ENCODE results near the gene SLC12A2.

Gene SLC12A2

DNA sequence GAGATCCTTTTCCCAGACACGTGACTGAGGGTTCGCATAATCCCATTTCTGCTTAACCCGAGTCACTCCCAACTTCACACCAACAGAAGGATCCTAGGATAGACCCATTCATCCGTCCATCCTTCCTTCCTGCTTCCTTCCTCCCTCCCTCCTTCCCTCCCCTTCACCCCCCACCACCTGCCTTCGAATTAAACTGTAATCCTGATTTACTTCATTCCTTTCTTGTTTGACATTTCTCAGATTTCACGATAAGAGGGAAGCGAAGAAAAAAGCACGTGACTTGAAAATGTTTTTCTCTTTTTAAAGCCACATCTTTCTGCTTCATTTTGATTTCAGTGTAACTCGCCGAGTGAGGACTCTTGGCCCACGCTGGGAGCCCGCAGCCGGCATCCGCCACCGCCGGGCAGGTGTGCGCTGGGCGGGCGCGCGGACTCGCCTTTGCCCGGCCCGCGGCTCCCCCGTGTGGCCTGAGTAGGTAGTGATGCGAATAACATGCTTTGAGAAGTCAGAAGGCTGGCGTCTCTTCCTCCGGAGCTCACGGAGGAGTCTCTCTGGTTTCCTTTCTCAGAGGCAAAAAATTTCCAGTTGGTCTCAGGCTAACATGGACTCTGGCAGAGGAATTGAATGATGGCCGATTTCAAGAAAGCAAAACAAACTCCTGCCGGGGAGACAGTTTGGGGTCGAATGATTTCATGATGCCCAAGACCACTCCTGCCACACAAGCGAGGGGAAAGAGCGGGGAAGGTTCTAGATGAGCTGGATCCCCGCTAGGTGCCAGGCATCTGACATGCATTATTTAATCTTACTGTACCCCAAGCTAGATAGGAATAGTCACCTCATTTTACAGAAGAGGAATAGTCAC lies 117.7 kb downstream of the SLC12A2 start:
- TF ChIP-seq, protein P1, sequence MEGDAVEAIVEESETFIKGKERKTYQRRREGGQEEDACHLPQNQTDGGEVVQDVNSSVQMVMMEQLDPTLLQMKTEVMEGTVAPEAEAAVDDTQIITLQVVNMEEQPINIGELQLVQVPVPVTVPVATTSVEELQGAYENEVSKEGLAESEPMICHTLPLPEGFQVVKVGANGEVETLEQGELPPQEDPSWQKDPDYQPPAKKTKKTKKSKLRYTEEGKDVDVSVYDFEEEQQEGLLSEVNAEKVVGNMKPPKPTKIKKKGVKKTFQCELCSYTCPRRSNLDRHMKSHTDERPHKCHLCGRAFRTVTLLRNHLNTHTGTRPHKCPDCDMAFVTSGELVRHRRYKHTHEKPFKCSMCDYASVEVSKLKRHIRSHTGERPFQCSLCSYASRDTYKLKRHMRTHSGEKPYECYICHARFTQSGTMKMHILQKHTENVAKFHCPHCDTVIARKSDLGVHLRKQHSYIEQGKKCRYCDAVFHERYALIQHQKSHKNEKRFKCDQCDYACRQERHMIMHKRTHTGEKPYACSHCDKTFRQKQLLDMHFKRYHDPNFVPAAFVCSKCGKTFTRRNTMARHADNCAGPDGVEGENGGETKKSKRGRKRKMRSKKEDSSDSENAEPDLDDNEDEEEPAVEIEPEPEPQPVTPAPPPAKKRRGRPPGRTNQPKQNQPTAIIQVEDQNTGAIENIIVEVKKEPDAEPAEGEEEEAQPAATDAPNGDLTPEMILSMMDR (IDR thresholded peaks at IDR 0.05; ENCODE audit: control extremely low read depth, extremely low read depth, low read depth, missing control alignments), result peak; percentile 86
- ChIA-PET CTCF (interaction anchor here (0.6 to 6.1 kb wide), 23 partner anchors 9 to 641 kb away, joined by 3 to 57 read pairs (median 3); no protein-coding TSS in a partner anchor), POLR2A (no interaction called here)
- DNase-seq (ENCODE audit: extremely low spot score), result peak; percentile 87

GRCh38 chr5:128202320-128202719 lies 118.8 kb downstream of the SLC12A2 start:
- ChIA-PET CTCF (interaction anchor here (0.8 to 6.1 kb wide), 12 partner anchors 10 to 639 kb away, joined by 3 to 57 read pairs (median 4); no protein-coding TSS in a partner anchor), POLR2A (no interaction called here)
- no peak for DNase-seq (ENCODE audit: extremely low spot score)
- TF ChIP-seq, protein P1 (IDR thresholded peaks at IDR 0.05; ENCODE audit: control extremely low read depth, extremely low read depth, low read depth, missing control alignments), result no peak

DNA sequence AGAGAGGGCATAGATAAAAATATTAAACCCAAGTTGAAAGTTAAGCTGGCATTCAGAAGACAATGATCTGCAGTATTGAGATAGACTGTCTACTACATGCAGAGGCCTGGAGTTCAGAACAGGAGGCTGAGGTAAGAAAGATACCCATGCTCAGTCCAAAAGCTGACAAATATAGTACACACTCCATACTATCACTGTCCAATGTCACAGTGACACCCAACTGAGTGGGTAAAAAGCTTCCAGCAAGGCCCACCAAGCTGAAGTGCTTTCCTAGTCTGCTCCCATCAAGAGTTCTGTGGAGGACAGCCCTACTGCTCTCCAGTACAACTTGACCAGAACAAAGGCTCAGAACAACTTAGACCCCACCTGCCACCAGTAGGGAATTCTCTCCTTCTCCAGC lies 124.9 kb downstream of the SLC12A2 start:
- CTCF ChIA-PET, result interaction anchor here (0.6 to 1.6 kb wide), 6 partner anchors 19 to 645 kb away, joined by 3 to 6 read pairs (median 3); no protein-coding TSS in a partner anchor
- TF ChIP-seq, protein P1 (IDR thresholded peaks at IDR 0.05; ENCODE audit: control extremely low read depth, extremely low read depth, low read depth, missing control alignments), result no peak
- no peak for DNase-seq (ENCODE audit: extremely low spot score)
- POLR2A ChIA-PET, result no interaction called here

GRCh38 chr5:128212191-128212806 lies 128.7 kb downstream of the SLC12A2 start:
- ChIA-PET CTCF (interaction anchor here (0.7 to 2.9 kb wide), 11 partner anchors 10 to 1556 kb away, joined by 3 to 14 read pairs (median 3); no protein-coding TSS in a partner anchor), POLR2A (no interaction called here)
- TF ChIP-seq, protein P1 (IDR thresholded peaks at IDR 0.05; ENCODE audit: control extremely low read depth, extremely low read depth, low read depth, missing control alignments), result no peak
- DNase-seq (ENCODE audit: extremely low spot score), result no peak

DNA sequence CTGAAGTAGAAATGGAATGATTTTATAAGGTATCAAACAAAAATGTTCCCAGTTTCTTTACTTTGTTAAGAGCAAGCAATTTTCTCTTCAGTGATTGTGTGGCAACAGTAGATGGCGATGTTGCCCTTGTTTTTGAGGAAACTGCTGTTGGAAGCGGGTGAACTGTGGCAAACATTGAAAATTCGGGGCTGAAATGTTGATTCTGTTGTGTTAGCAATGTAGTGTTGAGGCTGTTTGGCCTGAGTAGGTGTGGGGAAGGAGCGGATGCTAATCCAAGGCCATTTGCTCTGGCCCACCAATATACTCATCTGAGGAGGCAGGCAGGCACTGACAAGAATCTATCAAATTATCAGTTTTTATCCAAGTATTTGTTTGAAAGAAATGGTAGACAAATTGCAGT lies 129.8 kb downstream of the SLC12A2 start:
- ChIA-PET POLR2A (no interaction called here), CTCF (interaction anchor here (1.1 to 2.9 kb wide), 6 partner anchors 13 to 1555 kb away, joined by 3 to 14 read pairs (median 4); no protein-coding TSS in a partner anchor)
- TF ChIP-seq, protein P1 (IDR thresholded peaks at IDR 0.05; ENCODE audit: control extremely low read depth, extremely low read depth, low read depth, missing control alignments), result peak; percentile 75
- no peak for DNase-seq (ENCODE audit: extremely low spot score)

- DNase-seq (ENCODE audit: extremely low spot score), result no peak
- TF ChIP-seq, protein P1 (IDR thresholded peaks at IDR 0.05; ENCODE audit: control extremely low read depth, extremely low read depth, low read depth, missing control alignments), result no peak
- POLR2A ChIA-PET, result no interaction called here
- CTCF ChIA-PET, result interaction anchor here (1.2 to 2.9 kb wide), 7 partner anchors 11 to 1558 kb away, joined by 3 to 14 read pairs (median 5); no protein-coding TSS in a partner anchor
Observed at GRCh38 chr5:128213833-128214232, 130.3 kb downstream of the SLC12A2 start.

Data from GM10248 (cell line).